Iris pigment epithelial cell (primary cell): ENCODE data around the gene SLC41A1.
"Not testable (repeated sequence)": the region's sequence is repeated elsewhere in the genome, so short reads cannot be mapped to it uniquely, and the experiment has no call there.

Experiments
- DNase-seq: peaks from one replicate; pipeline ENCODE4 v3.0.0-alpha.2; 2011; ENCODE audit warnings: low read depth

Gene SLC41A1

GRCh38 chr1:205812878-205813754 lies at the start of gene SLC41A1:
TSS of gene SLC41A1 (minus strand) at chr1:205813198. CDS start at chr1:205810441, 2,757 bp downstream.
- DNase-seq, result peak; percentile 88

- DNase-seq, result no peak
Measured at GRCh38 chr1:205861540-205861939, 48.5 kb upstream of the SLC41A1 start.

GRCh38 chr1:205858141-205858961 lies 45.4 kb upstream of the SLC41A1 start:
- DNase-seq, result no peak

- not testable (repeated sequence) for DNase-seq
Measured at GRCh38 chr1:205857501-205857900, 44.5 kb upstream of the SLC41A1 start.

GRCh38 chr1:205856433-205856832 lies 43.4 kb upstream of the SLC41A1 start:
- DNase-seq, result no peak

GRCh38 chr1:205852969-205853368 lies 40.0 kb upstream of the SLC41A1 start:
- DNase-seq, result no peak

GRCh38 chr1:205851993-205852392 lies 39.0 kb upstream of the SLC41A1 start:
- DNase-seq, result no peak

GRCh38 chr1:205849619-205850355 lies 36.8 kb upstream of the SLC41A1 start, which contains the start of gene PM20D1:
TSS of gene PM20D1 (minus strand) at chr1:205850132. CDS start at chr1:205850072, 60 bp downstream.
- peak; percentile 70 for DNase-seq

- no peak for DNase-seq
Measured at GRCh38 chr1:205843036-205843859, 30.2 kb upstream of the SLC41A1 start.

- no peak for DNase-seq
Measured at GRCh38 chr1:205842229-205842628, 29.2 kb upstream of the SLC41A1 start.

- no peak for DNase-seq
Measured at GRCh38 chr1:205840146-205840923, 27.3 kb upstream of the SLC41A1 start.

GRCh38 chr1:205837382-205837970 lies 24.5 kb upstream of the SLC41A1 start:
- no peak for DNase-seq

GRCh38 chr1:205834751-205835150 lies 21.8 kb upstream of the SLC41A1 start:
- DNase-seq, result no peak

- DNase-seq, result no peak
Measured at GRCh38 chr1:205832326-205832751, 19.3 kb upstream of the SLC41A1 start.

GRCh38 chr1:205827623-205828022 lies 14.6 kb upstream of the SLC41A1 start:
- no peak for DNase-seq

GRCh38 chr1:205826995-205827394 lies 14.0 kb upstream of the SLC41A1 start:
- no peak for DNase-seq

GRCh38 chr1:205826016-205826806 lies 13.2 kb upstream of the SLC41A1 start:
- DNase-seq, result no peak

- no peak for DNase-seq
Measured at GRCh38 chr1:205824180-205824579, 11.2 kb upstream of the SLC41A1 start.

GRCh38 chr1:205823260-205823659 lies 10.3 kb upstream of the SLC41A1 start:
- DNase-seq, result not testable (repeated sequence)
